Thyroid gland (tissue), 4 donors: ENCODE data around the gene GNAQ. TPM values are rescaled to one million over a fixed set of nuclear protein-coding genes. Genes with fewer than 3 reads are reported as not detected.

Source experiments
- DNase-seq, 2 donors: peaks; one replicate each; pipeline ENCODE4 v3.0.0-alpha.2; 2019
- H3K27ac ChIP-seq, 3 donors: fragments of 200-600 bp; sonication (generic); 1 replicate in 2 of 3; 2 replicates in 1 of 3; pipeline ENCODE4 v1.5.1; 2016 to 2019; ENCODE audit warnings: mild to moderate bottlenecking in 1 of 3, moderate library complexity in 1 of 3
- H3K27me3 ChIP-seq: fragments of 200-600 bp; sonication (generic); one replicate; pipeline ENCODE4 v1.5.1; 2019
- H3K36me3 ChIP-seq, 2 donors: fragments of 200-600 bp; sonication (generic); one replicate each; pipeline ENCODE4 v1.5.1; 2016 to 2019
- H3K4me1 ChIP-seq, 2 donors: fragments of 200-600 bp; sonication (generic); one replicate each; pipeline ENCODE4 v1.5.1; 2017 to 2019
- H3K4me3 ChIP-seq, 3 donors: fragments of 200-600 bp; sonication (generic); replicated peaks in 1 of 3; 1 replicate in 2 of 3; 2 replicates in 1 of 3; pipeline ENCODE4 v1.5.1; 2016; ENCODE audit warnings: mild to moderate bottlenecking in 1 of 3
- H3K9me3 ChIP-seq: fragments of 200-600 bp; sonication (generic); one replicate; pipeline ENCODE4 v1.5.1; 2017
- CTCF ChIP-seq, 6 experiments: fragments of 200-600 bp in 3 of 6; fragments of 450-650 bp in 3 of 6; sonication (generic) in 3 of 6; IDR thresholded peaks; one replicate each; pipeline ENCODE4 v1.5.1; 2016 to 2019; ENCODE audit warnings: antibody characterized with exemption in 6 of 6, mild to moderate bottlenecking in 2 of 6, inconsistent platforms in 1 of 6, moderate library complexity in 1 of 6
- POLR2A ChIP-seq, 2 donors: fragments of 450-650 bp; IDR thresholded peaks; one replicate each; pipeline ENCODE4 v1.6.1; 2017; ENCODE audit warnings: antibody characterized with exemption in 2 of 2, mild to moderate bottlenecking in 2 of 2, moderate library complexity in 1 of 2
- WGBS, 2 donors: methylation state at CpG; one replicate each; pipeline ENCODE4 v1.1.5; 2017; 5-methylcytosine and 5-hydroxymethylcytosine counted together
- intact Hi-C: fragments of 100-400 bp; cut with DNase I; formaldehyde crosslinking; loops from one replicate; pipeline ENCODE4 v1.15.1; 2023
- total RNA-seq, 4 donors: library from RNA; depleted of rRNA; stranded (reverse); fragments of >200 nt; gene quantifications; one replicate each; pipeline ENCODE4 v1.2.3, GENCODE V29; 2016

The GNAQ gene
- total RNA-seq, 4 donors from 2014 or later, result 40.0 to 60.8 (median 58.1) TPM

- intact Hi-C loops, result no loop called here
- Histone ChIP-seq H3K4me1 (peaks cover 0 to 9% of the 10 kb centered on the region in 2 donors), H3K27ac (no peak overlapping the region), H3K36me3 (no peaks in the 10 kb centered on the region), H3K4me3 (no peak overlapping the region), H3K9me3 (no peaks in the 10 kb centered on the region), H3K27me3 (no peaks in the 10 kb centered on the region)
- no peak for DNase-seq
- 89 to 93% methylated on average over 2 of the region's 2 CpGs for WGBS, 2 donors
- no peak for TF ChIP-seq CTCF (IDR thresholded peaks at IDR 0.05)
- TF ChIP-seq POLR2A (IDR thresholded peaks at IDR 0.05), result no peak
These were observed 93.4 kb downstream of the GNAQ start for GRCh38 chr9:77938163-77938562.

GRCh38 chr9:77935974-77936373, 95.6 kb downstream of the GNAQ start:
- TF ChIP-seq POLR2A (IDR thresholded peaks at IDR 0.05), result no peak
- no peak for TF ChIP-seq CTCF (IDR thresholded peaks at IDR 0.05)
- 56 to 80% methylated on average over 3 of the region's 3 CpGs for WGBS, 2 donors
- H3K27ac ChIP-seq, result no peak overlapping the region

GRCh38 chr9:77935211-77935610, 96.4 kb downstream of the GNAQ start:
- Histone ChIP-seq H3K9me3 (no peaks in the 10 kb centered on the region), H3K27me3 (no peaks in the 10 kb centered on the region), H3K27ac (no peak overlapping the region), H3K4me1 (no peaks in the 10 kb centered on the region), H3K36me3 (no peaks in the 10 kb centered on the region), H3K4me3 (no peak overlapping the region)
- WGBS, 2 donors, result 95 to 96% methylated on average over 3 of the region's 3 CpGs
- DNase-seq, result no peak
- intact Hi-C loops, result no loop called here
- TF ChIP-seq CTCF (IDR thresholded peaks at IDR 0.05), result no peak
- no peak for TF ChIP-seq POLR2A (IDR thresholded peaks at IDR 0.05)

More at GRCh38 chr9:77935974-77936373, 95.6 kb downstream of the GNAQ start:
- Histone ChIP-seq H3K9me3 (no peaks in the 10 kb centered on the region), H3K4me3 (no peak overlapping the region), H3K4me1 (no peaks in the 10 kb centered on the region), H3K27me3 (no peaks in the 10 kb centered on the region), H3K36me3 (no peaks in the 10 kb centered on the region)
- no peak for DNase-seq
- intact Hi-C loops, result no loop called here

- no peaks in the 10 kb centered on the region for H3K4me1 ChIP-seq
- H3K36me3 ChIP-seq, result no peaks in the 10 kb centered on the region
- H3K27me3 ChIP-seq, result no peaks in the 10 kb centered on the region
- no peak for DNase-seq
- no peak overlapping the region for H3K4me3 ChIP-seq
- no peak for TF ChIP-seq POLR2A (IDR thresholded peaks at IDR 0.05)
- no peak for TF ChIP-seq CTCF (IDR thresholded peaks at IDR 0.05)
- no peak overlapping the region for H3K27ac ChIP-seq
- no peaks in the 10 kb centered on the region for H3K9me3 ChIP-seq
- 91 to 92% methylated on average over 8 of the region's 8 CpGs for WGBS, 2 donors
- intact Hi-C loops, result no loop called here
These were observed 97.6 kb downstream of the GNAQ start for GRCh38 chr9:77933976-77934375.

GRCh38 chr9:77933019-77933418, 98.6 kb downstream of the GNAQ start:
- H3K36me3 ChIP-seq, result no peaks in the 10 kb centered on the region
- no peak for TF ChIP-seq POLR2A (IDR thresholded peaks at IDR 0.05)
- no peak for TF ChIP-seq CTCF (IDR thresholded peaks at IDR 0.05)
- no peak overlapping the region for H3K27ac ChIP-seq
- H3K4me1 ChIP-seq, result no peaks in the 10 kb centered on the region
- 90 to 95% methylated on average over 7 of the region's 7 CpGs for WGBS, 2 donors
- H3K27me3 ChIP-seq, result no peaks in the 10 kb centered on the region
- no peaks in the 10 kb centered on the region for H3K9me3 ChIP-seq
- intact Hi-C loops, result no loop called here
- no peak for DNase-seq
- no peak overlapping the region for H3K4me3 ChIP-seq
